Brain microvascular endothelial cell (primary cell): ENCODE results near the gene SPSB3.

ENCODE experiments used
- DNase-seq: peaks from one replicate; pipeline ENCODE4 v3.0.0-alpha.2; 2020
- H3K27ac ChIP-seq: fragments of 250-450 bp; sonication (Bioruptor Pico); 2 replicates; pipeline ENCODE4 v1.5.1; 2020; ENCODE audit warnings: mild to moderate bottlenecking, moderate library complexity
- H3K27me3 ChIP-seq: fragments of 250-450 bp; sonication (Bioruptor Pico); replicated peaks from 2 replicates; pipeline ENCODE4 v1.5.1; 2020; ENCODE audit warnings: mild to moderate bottlenecking
- H3K36me3 ChIP-seq: fragments of 250-450 bp; sonication (Bioruptor Pico); replicated peaks from 2 replicates; pipeline ENCODE4 v1.5.1; 2020; ENCODE audit warnings: mild to moderate bottlenecking
- H3K4me3 ChIP-seq: 2 replicates; pipeline ENCODE4 v1.5.1; 2011; ENCODE audit warnings: low read depth, mild to moderate bottlenecking, control low read depth, low read length, moderate library complexity
- CTCF ChIP-seq: IDR thresholded peaks from 2 replicates; pipeline ENCODE4 v1.5.1; 2011; ENCODE audit warnings: low read depth, mild to moderate bottlenecking, moderate library complexity, low read length, control low read depth, inconsistent platforms; ENCODE audit errors: missing control alignments
- in situ Hi-C: cut with HindIII; loops from 2 replicates; pipeline ENCODE4 v1.10.0; 2017; ENCODE audit warnings: low sequenced_read_pairs, low pct_ligation_motif_present

The SPSB3 gene

GRCh38 chr16:1743376-1744337 lies 38.7 kb downstream of the SPSB3 start:
- no peaks in the 10 kb centered on the region for H3K27me3 ChIP-seq
- in situ Hi-C loops = no loop called here
- H3K36me3 ChIP-seq = peaks cover 38% of the 10 kb centered on the region
- DNase-seq = no peak
- no peak for TF ChIP-seq CTCF
- no peak overlapping the region for H3K4me3 ChIP-seq
- no peak overlapping the region for H3K27ac ChIP-seq

GRCh38 chr16:1741553-1742165 lies 40.7 kb downstream of the SPSB3 start:
- no peak overlapping the region for H3K27ac ChIP-seq
- no peak for TF ChIP-seq CTCF
- no peak overlapping the region for H3K4me3 ChIP-seq
- in situ Hi-C loops = no loop called here
- no peaks in the 10 kb centered on the region for H3K27me3 ChIP-seq
- peaks cover 26% of the 10 kb centered on the region for H3K36me3 ChIP-seq
- no peak for DNase-seq

- Histone ChIP-seq H3K36me3 (peaks cover 26% of the 10 kb centered on the region), H3K4me3 (no peak overlapping the region), H3K27ac (no peak overlapping the region), H3K27me3 (no peaks in the 10 kb centered on the region)
- no peak for TF ChIP-seq CTCF
- in situ Hi-C loops = no loop called here
- DNase-seq = no peak
Observed at GRCh38 chr16:1740781-1741490, 41.4 kb downstream of the SPSB3 start.

GRCh38 chr16:1740234-1740633 lies 42.1 kb downstream of the SPSB3 start:
- in situ Hi-C loops = no loop called here
- Histone ChIP-seq H3K4me3 (no peak overlapping the region), H3K36me3 (peaks cover 26% of the 10 kb centered on the region), H3K27me3 (no peaks in the 10 kb centered on the region), H3K27ac (no peak overlapping the region)
- no peak for DNase-seq
- no peak for TF ChIP-seq CTCF

GRCh38 chr16:1734816-1735215 lies 47.6 kb downstream of the SPSB3 start:
- H3K27ac ChIP-seq = no peak overlapping the region
- in situ Hi-C loops = no loop called here
- peaks cover 26% of the 10 kb centered on the region for H3K36me3 ChIP-seq
- no peak overlapping the region for H3K4me3 ChIP-seq
- TF ChIP-seq CTCF = no peak
- DNase-seq = no peak
- no peaks in the 10 kb centered on the region for H3K27me3 ChIP-seq
